ENCODE data around the gene LRRC4.

The LRRC4 gene

DNA sequence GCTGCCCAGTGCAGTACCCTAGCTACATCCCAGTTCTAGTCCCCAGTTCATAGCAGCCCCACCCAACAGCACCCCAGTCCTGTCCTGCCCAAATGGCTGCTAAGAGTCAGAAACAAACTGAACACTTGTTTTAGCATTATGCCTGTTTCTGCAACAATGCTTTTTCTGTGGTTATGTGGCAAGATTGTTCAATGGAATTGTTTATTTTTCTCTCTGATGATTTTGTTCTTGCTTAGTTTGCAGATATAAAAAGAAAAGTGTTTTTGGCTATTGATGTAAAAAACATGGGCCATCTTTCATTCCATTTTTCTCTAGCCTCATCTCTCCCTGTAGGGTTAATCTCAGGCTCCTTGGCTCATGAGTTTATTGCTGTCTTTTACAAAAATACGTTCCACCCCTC lies 42.5 kb downstream of the LRRC4 start:
- H3K4me3 ChIP-seq (ENCODE audit: control insufficient read depth in 1 of 7, extremely low read depth in 1 of 7, insufficient read depth in 4 of 7, low read depth in 2 of 7, low read length in 6 of 7) = no peak overlapping the region
- H3K27ac ChIP-seq (ENCODE audit: insufficient read depth in 1 of 2, low read depth in 1 of 2, low read length in 2 of 2, poor library complexity in 1 of 2, severe bottlenecking in 2 of 2) = no peak overlapping the region
- ChIA-PET POLR2A (no interaction called here), CTCF (interaction anchor here (0.9 kb wide), 1 partner anchor 16 kb away, joined by 3 read pairs; no protein-coding TSS in a partner anchor)
- no peaks in the 10 kb centered on the region for H3K27me3 ChIP-seq (replicated peaks in 2 of 5; ENCODE audit: control insufficient read depth in 4 of 5, insufficient read depth in 5 of 5, low read length in 4 of 5)
- WGBS (ENCODE audit: insufficient coverage) = no CpG with 5 or more reads among the region's 1 CpG
- peaks cover 2 to 34% (median 9%) of the 10 kb centered on the region in 4 experiments for H3K36me3 ChIP-seq (ENCODE audit: control insufficient read depth in 4 of 4, insufficient read depth in 4 of 4, low read length in 3 of 4)
- no peaks in the 10 kb centered on the region for H3K9me3 ChIP-seq (ENCODE audit: control extremely low read depth in 1 of 5, control insufficient read depth in 4 of 5, insufficient read depth in 2 of 5, low read depth in 1 of 5, low read length in 4 of 5)
- no peaks in the 10 kb centered on the region for H3K4me1 ChIP-seq (ENCODE audit: control extremely low read depth in 1 of 4, control insufficient read depth in 4 of 4, insufficient read depth in 4 of 4, low read length in 3 of 4)
- DNase-seq = no peak

DNA sequence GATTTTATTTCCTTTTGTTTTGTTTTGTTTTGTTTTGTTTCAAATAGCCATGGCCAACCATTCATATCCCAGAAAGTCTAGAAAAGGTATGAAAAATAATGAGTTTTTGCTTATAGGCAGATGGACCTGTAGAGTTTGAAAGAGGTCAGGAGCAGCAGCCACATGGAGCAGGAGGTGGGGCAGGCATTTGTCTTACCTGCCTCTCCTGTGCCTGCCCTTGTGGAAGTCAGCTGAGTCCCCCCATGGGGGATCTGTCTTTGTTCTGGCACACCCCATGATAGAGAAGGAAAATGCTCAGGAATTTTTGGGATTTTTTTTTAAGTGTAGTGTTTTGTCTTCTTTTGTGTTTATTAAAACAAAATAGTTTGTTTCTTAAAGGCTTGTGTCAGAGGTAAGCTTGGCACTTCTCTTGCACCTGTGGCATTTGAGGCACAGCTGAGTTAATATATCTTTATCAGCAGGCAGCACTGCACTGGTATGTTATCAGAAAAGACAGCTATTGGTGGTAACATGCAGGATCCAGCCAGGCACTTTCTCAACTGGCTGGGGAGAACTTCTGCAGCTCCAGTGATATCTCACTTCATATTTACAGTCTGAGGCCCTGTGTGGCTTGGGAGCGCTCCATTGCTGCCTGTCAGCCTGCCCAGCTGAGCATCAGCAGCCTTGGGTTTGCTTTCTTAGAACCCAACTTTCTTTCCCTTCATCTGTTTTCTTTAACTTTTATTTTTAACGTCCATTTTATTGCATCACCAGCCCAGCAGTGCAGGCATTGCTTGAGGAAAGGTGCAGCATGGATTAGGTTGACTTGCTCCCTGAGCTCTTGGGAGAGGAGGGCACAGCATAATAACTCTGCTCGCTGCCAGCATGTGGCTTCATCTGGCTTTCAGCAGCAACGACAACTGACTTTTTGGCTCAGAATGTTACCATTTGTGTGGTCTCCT lies 44.4 kb downstream of the LRRC4 start:
- Histone ChIP-seq H3K4me1 (ENCODE audit: control extremely low read depth in 1 of 4, control insufficient read depth in 4 of 4, insufficient read depth in 4 of 4, low read length in 3 of 4) (no peaks in the 10 kb centered on the region), H3K9me3 (ENCODE audit: control extremely low read depth in 1 of 5, control insufficient read depth in 4 of 5, insufficient read depth in 2 of 5, low read depth in 1 of 5, low read length in 4 of 5) (no peaks in the 10 kb centered on the region), H3K36me3 (ENCODE audit: control insufficient read depth in 4 of 4, insufficient read depth in 4 of 4, low read length in 3 of 4) (peaks cover 2 to 18% (median 6%) of the 10 kb centered on the region in 4 experiments), H3K4me3 (ENCODE audit: control insufficient read depth in 1 of 7, extremely low read depth in 1 of 7, insufficient read depth in 4 of 7, low read depth in 2 of 7, low read length in 6 of 7) (no peak overlapping the region), H3K27ac (ENCODE audit: insufficient read depth in 1 of 2, low read depth in 1 of 2, low read length in 2 of 2, poor library complexity in 1 of 2, severe bottlenecking in 2 of 2) (no peak overlapping the region), H3K27me3 (replicated peaks in 2 of 5; ENCODE audit: control insufficient read depth in 4 of 5, insufficient read depth in 5 of 5, low read length in 4 of 5) (no peaks in the 10 kb centered on the region)
- 90% methylated on average over 3 of the region's 4 CpGs for WGBS (ENCODE audit: insufficient coverage)
- DNase-seq = peak in 2 of 3 donors; percentile 11 to 40
- ChIA-PET POLR2A (no interaction called here), CTCF (no interaction called here)

DNA sequence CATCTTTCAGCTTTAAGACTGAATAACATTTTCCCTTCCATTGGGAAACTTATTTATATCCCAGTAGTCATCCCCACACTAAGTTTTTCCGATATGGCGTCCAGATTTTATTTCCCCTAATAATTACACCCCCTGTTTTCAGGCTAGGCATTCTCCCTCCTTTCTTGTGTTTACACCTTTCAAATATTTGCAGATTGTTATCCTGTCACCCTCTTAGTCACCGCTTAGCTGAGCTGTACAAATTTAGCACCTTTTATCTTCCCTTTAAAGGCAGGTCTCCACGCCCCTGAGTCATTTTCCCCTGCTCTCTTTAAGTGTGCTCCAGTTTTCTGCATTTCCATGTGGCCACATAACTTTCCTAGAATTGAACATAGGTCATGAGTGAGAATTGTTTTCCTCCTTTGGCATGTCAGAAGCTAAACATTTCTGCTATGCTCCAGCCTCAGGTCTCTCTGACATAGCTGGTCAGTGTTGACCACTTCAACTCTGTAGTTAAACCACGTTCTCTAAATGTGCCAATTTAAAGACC lies 47.4 kb downstream of the LRRC4 start:
- POLR2A ChIA-PET = no interaction called here
- Histone ChIP-seq H3K4me1 (ENCODE audit: control extremely low read depth in 1 of 4, control insufficient read depth in 4 of 4, insufficient read depth in 4 of 4, low read length in 3 of 4) (no peaks in the 10 kb centered on the region), H3K36me3 (ENCODE audit: control insufficient read depth in 4 of 4, insufficient read depth in 4 of 4, low read length in 3 of 4) (peaks cover 0 to 9% (median 3%) of the 10 kb centered on the region in 4 experiments), H3K9me3 (ENCODE audit: control extremely low read depth in 1 of 5, control insufficient read depth in 4 of 5, insufficient read depth in 2 of 5, low read depth in 1 of 5, low read length in 4 of 5) (peaks cover 0 to 6% (median 5%) of the 10 kb centered on the region in 5 experiments), H3K4me3 (ENCODE audit: control insufficient read depth in 1 of 7, extremely low read depth in 1 of 7, insufficient read depth in 4 of 7, low read depth in 2 of 7, low read length in 6 of 7) (no peak overlapping the region), H3K27ac (ENCODE audit: insufficient read depth in 1 of 2, low read depth in 1 of 2, low read length in 2 of 2, poor library complexity in 1 of 2, severe bottlenecking in 2 of 2) (no peak overlapping the region), H3K27me3 (replicated peaks in 2 of 5; ENCODE audit: control insufficient read depth in 4 of 5, insufficient read depth in 5 of 5, low read length in 4 of 5) (no peaks in the 10 kb centered on the region)
- no peak for DNase-seq
- CTCF ChIA-PET = interaction anchor here (1.2 to 2.0 kb wide), 2 partner anchors 10 to 276 kb away, joined by 3 to 6 read pairs; no protein-coding TSS in a partner anchor
- 96% methylated on average over 4 of the region's 5 CpGs for WGBS (ENCODE audit: insufficient coverage)

DNA sequence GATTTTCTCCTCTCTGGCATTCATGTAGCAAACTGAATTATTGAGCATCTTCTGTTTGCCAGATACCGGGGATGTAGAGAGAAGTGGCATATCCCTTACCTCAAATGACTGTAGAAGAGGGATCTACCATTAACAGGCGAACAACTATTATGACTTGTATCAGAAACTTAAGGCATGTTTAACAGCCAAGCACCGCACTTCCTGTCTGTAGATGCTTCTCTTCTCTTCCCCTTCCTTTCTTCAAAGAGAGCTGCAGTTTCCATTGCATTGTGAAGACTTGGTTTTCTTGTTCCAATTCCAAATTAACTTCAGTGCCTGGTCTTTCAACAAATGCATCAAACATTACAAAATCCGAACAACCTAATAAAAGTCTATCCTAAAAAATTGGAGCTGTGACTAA lies 49.3 kb downstream of the LRRC4 start:
- no peak overlapping the region for H3K4me3 ChIP-seq (ENCODE audit: control insufficient read depth in 1 of 7, extremely low read depth in 1 of 7, insufficient read depth in 4 of 7, low read depth in 2 of 7, low read length in 6 of 7)
- peaks cover 3 to 15% (median 9%) of the 10 kb centered on the region in 5 experiments for H3K9me3 ChIP-seq (ENCODE audit: control extremely low read depth in 1 of 5, control insufficient read depth in 4 of 5, insufficient read depth in 2 of 5, low read depth in 1 of 5, low read length in 4 of 5)
- ChIA-PET POLR2A (no interaction called here), CTCF (interaction anchor here (0.7 to 1.2 kb wide), 2 partner anchors 11 to 12 kb away, joined by 3 read pairs; no protein-coding TSS in a partner anchor)
- no peak for DNase-seq
- 100% methylated on average over 4 of the region's 4 CpGs for WGBS (ENCODE audit: insufficient coverage)
- H3K27me3 ChIP-seq (replicated peaks in 2 of 5; ENCODE audit: control insufficient read depth in 4 of 5, insufficient read depth in 5 of 5, low read length in 4 of 5) = no peaks in the 10 kb centered on the region
- H3K27ac ChIP-seq (ENCODE audit: insufficient read depth in 1 of 2, low read depth in 1 of 2, low read length in 2 of 2, poor library complexity in 1 of 2, severe bottlenecking in 2 of 2) = no peak overlapping the region
- H3K36me3 ChIP-seq (ENCODE audit: control insufficient read depth in 4 of 4, insufficient read depth in 4 of 4, low read length in 3 of 4) = peaks cover 0 to 26% (median 9%) of the 10 kb centered on the region in 4 experiments
- no peaks in the 10 kb centered on the region for H3K4me1 ChIP-seq (ENCODE audit: control extremely low read depth in 1 of 4, control insufficient read depth in 4 of 4, insufficient read depth in 4 of 4, low read length in 3 of 4)

DNA sequence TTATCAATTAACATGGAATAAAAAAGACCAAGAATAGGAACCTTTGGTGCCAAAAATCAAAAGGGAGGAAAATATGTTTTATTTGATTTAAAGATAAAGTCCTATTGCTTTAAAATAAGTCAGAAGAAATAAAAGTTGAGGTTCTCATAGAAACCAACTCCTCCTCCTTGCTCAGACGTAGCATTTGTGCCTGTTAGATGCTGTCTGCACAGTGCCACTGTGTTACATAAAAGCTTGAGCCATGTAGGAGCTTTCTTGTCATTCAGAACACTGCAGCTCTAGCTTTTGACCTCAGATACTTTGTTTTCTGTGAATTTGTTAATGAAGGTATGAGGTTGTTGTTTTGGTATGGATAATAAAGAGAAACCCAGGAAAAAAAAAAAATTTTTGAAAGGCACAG lies 50.3 kb downstream of the LRRC4 start:
- WGBS (ENCODE audit: insufficient coverage) = 100% methylated on average over 1 of the region's 1 CpG
- Histone ChIP-seq H3K36me3 (ENCODE audit: control insufficient read depth in 4 of 4, insufficient read depth in 4 of 4, low read length in 3 of 4) (peaks cover 4 to 36% (median 15%) of the 10 kb centered on the region in 4 experiments), H3K4me3 (ENCODE audit: control insufficient read depth in 1 of 7, extremely low read depth in 1 of 7, insufficient read depth in 4 of 7, low read depth in 2 of 7, low read length in 6 of 7) (no peak overlapping the region), H3K9me3 (ENCODE audit: control extremely low read depth in 1 of 5, control insufficient read depth in 4 of 5, insufficient read depth in 2 of 5, low read depth in 1 of 5, low read length in 4 of 5) (peaks cover 3 to 19% (median 14%) of the 10 kb centered on the region in 5 experiments), H3K4me1 (ENCODE audit: control extremely low read depth in 1 of 4, control insufficient read depth in 4 of 4, insufficient read depth in 4 of 4, low read length in 3 of 4) (no peaks in the 10 kb centered on the region), H3K27me3 (replicated peaks in 2 of 5; ENCODE audit: control insufficient read depth in 4 of 5, insufficient read depth in 5 of 5, low read length in 4 of 5) (no peaks in the 10 kb centered on the region), H3K27ac (ENCODE audit: insufficient read depth in 1 of 2, low read depth in 1 of 2, low read length in 2 of 2, poor library complexity in 1 of 2, severe bottlenecking in 2 of 2) (no peak overlapping the region)
- ChIA-PET POLR2A (no interaction called here), CTCF (interaction anchor here (0.5 kb wide), 1 partner anchor 111 kb away, joined by 4 read pairs; no protein-coding TSS in a partner anchor)
- DNase-seq = no peak

DNA sequence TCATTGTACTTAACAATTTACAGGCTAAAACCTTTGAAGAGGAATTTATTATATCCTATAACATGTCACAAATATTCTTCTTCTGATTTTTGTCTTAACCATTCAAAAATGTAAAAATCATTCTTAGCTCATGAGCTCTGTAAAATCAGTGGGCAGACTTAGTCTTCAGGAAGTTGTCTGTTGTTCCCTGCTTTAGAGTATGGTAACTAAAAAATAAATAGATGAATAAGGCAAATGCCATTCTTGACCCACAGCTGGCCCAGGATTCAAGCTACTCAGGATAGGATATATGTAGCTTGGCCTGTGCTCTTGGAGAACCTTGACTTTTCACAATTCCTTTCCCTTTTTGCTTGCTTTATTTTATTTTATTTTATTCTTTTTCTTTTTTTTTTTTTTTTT lies 51.5 kb downstream of the LRRC4 start:
- H3K4me1 ChIP-seq (ENCODE audit: control extremely low read depth in 1 of 4, control insufficient read depth in 4 of 4, insufficient read depth in 4 of 4, low read length in 3 of 4) = no peaks in the 10 kb centered on the region
- ChIA-PET POLR2A (no interaction called here), CTCF (interaction anchor here (1.4 kb wide), 1 partner anchor 18 kb away, joined by 3 read pairs; no protein-coding TSS in a partner anchor)
- H3K27ac ChIP-seq (ENCODE audit: insufficient read depth in 1 of 2, low read depth in 1 of 2, low read length in 2 of 2, poor library complexity in 1 of 2, severe bottlenecking in 2 of 2) = no peak overlapping the region
- peaks cover 3 to 19% (median 15%) of the 10 kb centered on the region in 5 experiments for H3K9me3 ChIP-seq (ENCODE audit: control extremely low read depth in 1 of 5, control insufficient read depth in 4 of 5, insufficient read depth in 2 of 5, low read depth in 1 of 5, low read length in 4 of 5)
- DNase-seq = no peak
- no peaks in the 10 kb centered on the region for H3K27me3 ChIP-seq (replicated peaks in 2 of 5; ENCODE audit: control insufficient read depth in 4 of 5, insufficient read depth in 5 of 5, low read length in 4 of 5)
- no peak overlapping the region for H3K4me3 ChIP-seq (ENCODE audit: control insufficient read depth in 1 of 7, extremely low read depth in 1 of 7, insufficient read depth in 4 of 7, low read depth in 2 of 7, low read length in 6 of 7)
- H3K36me3 ChIP-seq (ENCODE audit: control insufficient read depth in 4 of 4, insufficient read depth in 4 of 4, low read length in 3 of 4) = peaks cover 4 to 41% (median 19%) of the 10 kb centered on the region in 4 experiments

All from common myeloid progenitor, CD34-positive (primary cell).